AG04449 (cell line): ENCODE measurements around the gene SARM1.

Experiments used
- CTCF ChIA-PET: fragments of 350-600 bp; formaldehyde crosslinking; extraction: SDS; loops from one replicate; lab custom pipeline; 2021; ENCODE audit warnings: antibody characterized with exemption; lab: Yijun Ruan, JAX
- POLR2A ChIA-PET: fragments of 400-600, 350-600 bp; formaldehyde crosslinking; extraction: SDS; loops from one replicate; lab custom pipeline; 2020; ENCODE audit warnings: antibody characterized with exemption, inconsistent platforms; lab: Yijun Ruan, JAX
- DNase-seq: peaks from one replicate; pipeline ENCODE4 v3.0.0-alpha.2; 2010; ENCODE audit warnings: low read depth, low spot score
- H3K4me3 ChIP-seq: 2 replicates; pipeline ENCODE4 v1.5.1; 2011; ENCODE audit warnings: low read depth, mild to moderate bottlenecking, control low read depth, low read length
- CTCF ChIP-seq: IDR thresholded peaks from one replicate; pipeline ENCODE4 v1.5.1; 2011; ENCODE audit warnings: mild to moderate bottlenecking, moderate library complexity, low read length, control low read depth, inconsistent platforms; ENCODE audit not compliant: insufficient read depth; ENCODE audit errors: missing control alignments

Gene SARM1

GRCh38 chr17:28368306-28368831 lies 3.1 kb upstream of the SARM1 start:
- DNase-seq, result no peak
- ChIA-PET POLR2A (interaction anchor here (2.5 kb wide), 1 partner anchor 11 kb away, joined by 14 read pairs; the partner anchor contains the start of gene POLDIP2), CTCF (no interaction called here)
- H3K4me3 ChIP-seq, result no peak overlapping the region
- no peak for TF ChIP-seq CTCF

GRCh38 chr17:28368915-28369683 lies 2.4 kb upstream of the SARM1 start:
- no peak overlapping the region for H3K4me3 ChIP-seq
- no peak for DNase-seq
- CTCF ChIA-PET, result no interaction called here
- TF ChIP-seq CTCF, result no peak
- POLR2A ChIA-PET, result no interaction called here

- POLR2A ChIA-PET, result interaction anchor here (2.5 kb wide), 1 partner anchor 12 kb away, joined by 15 read pairs; the partner anchor contains the start of gene POLDIP2
- H3K4me3 ChIP-seq, result no peak overlapping the region
- no peak for TF ChIP-seq CTCF
- DNase-seq, result no peak
- CTCF ChIA-PET, result interaction anchor here (1.2 kb wide), 1 partner anchor 14 kb away, joined by 4 read pairs; no protein-coding TSS in a partner anchor
Measured at GRCh38 chr17:28369684-28370034, 1.8 kb upstream of the SARM1 start.

- CTCF ChIA-PET, result interaction anchor here (0.8 to 1.2 kb wide), 3 partner anchors 12 to 25 kb away, joined by 3 to 4 read pairs (median 3); no protein-coding TSS in a partner anchor
- DNase-seq, result no peak
- POLR2A ChIA-PET, result interaction anchor here (0.8 to 2.5 kb wide), 2 partner anchors 13 to 35 kb away, joined by 5 to 15 read pairs; partner anchors contain the start of genes IFT20, POLDIP2 and TNFAIP1
- peak within 1 kb of the TSS; percentile 6 for H3K4me3 ChIP-seq
- TF ChIP-seq CTCF, result no peak
Measured at GRCh38 chr17:28370035-28370743, 1.3 kb upstream of the SARM1 start, which contains the start of gene VTN. Gene VTN, minus strand, starts transcription at chr17:28370307. Its CDS starts 104 bp downstream, at chr17:28370203.

- TF ChIP-seq CTCF, result no peak
- ChIA-PET POLR2A (interaction anchor here (0.8 to 2.5 kb wide), 2 partner anchors 13 to 36 kb away, joined by 5 to 15 read pairs; partner anchors contain the start of genes IFT20, POLDIP2 and TNFAIP1), CTCF (interaction anchor here (0.8 to 1.2 kb wide), 3 partner anchors 12 to 26 kb away, joined by 3 to 4 read pairs (median 3); no protein-coding TSS in a partner anchor)
- peak overlapping the region; percentile 6 for H3K4me3 ChIP-seq
- no peak for DNase-seq
Measured at GRCh38 chr17:28370744-28371103, 770 bp upstream of the SARM1 start.
